ENCODE data around the gene ERC1. TPM values are rescaled to one million over a fixed set of nuclear protein-coding genes. Genes with fewer than 3 reads are reported as not detected.

The ERC1 gene
- total and polyA plus RNA-seq, 12 donors = 6.5 to 67.5 (median 47.5) TPM

GRCh38 chr12:1034751-1035457, 43.9 kb downstream of the ERC1 start:
- Histone ChIP-seq H3K36me3 (peaks cover 0 to 39% (median 0%) of the 10 kb centered on the region in 9 donors), H3K4me1 (no peaks in the 10 kb centered on the region), H3K27me3 (no peaks in the 10 kb centered on the region), H3K4me3 (no peak overlapping the region), H3K9me3 (no peaks in the 10 kb centered on the region), H3K27ac (no peak overlapping the region)
- intact Hi-C loops (cut with DNase I) = no loop called here
- ATAC-seq (no peak), DNase-seq (no peak)
- 88 to 92% methylated on average over 6 of the region's 6 CpGs for WGBS, 2 donors
- no peak for TF ChIP-seq CTCF (IDR thresholded peaks at IDR 0.05)

- DNase-seq = no peak
- intact Hi-C loops (cut with DNase I) = no loop called here
- H3K27ac ChIP-seq = no peak overlapping the region
- no peaks in the 10 kb centered on the region for H3K27me3 ChIP-seq
- 100% methylated on average over 2 of the region's 2 CpGs for WGBS, 2 donors
- H3K9me3 ChIP-seq = no peaks in the 10 kb centered on the region
- H3K36me3 ChIP-seq = peaks cover 0 to 6% (median 0%) of the 10 kb centered on the region in 9 donors
- peaks cover 0 to 11% (median 0%) of the 10 kb centered on the region in 9 donors for H3K4me1 ChIP-seq
- ATAC-seq = no peak
- no peak for TF ChIP-seq CTCF (IDR thresholded peaks at IDR 0.05)
- H3K4me3 ChIP-seq = no peak overlapping the region
Observed at GRCh38 chr12:1041478-1041877, 50.5 kb downstream of the ERC1 start.

GRCh38 chr12:1044199-1044598, 53.2 kb downstream of the ERC1 start:
- TF ChIP-seq CTCF (IDR thresholded peaks at IDR 0.05) = no peak
- H3K36me3 ChIP-seq = no peaks in the 10 kb centered on the region
- H3K27me3 ChIP-seq = no peaks in the 10 kb centered on the region
- intact Hi-C loops (cut with DNase I) = no loop called here
- no peak for ATAC-seq
- no peaks in the 10 kb centered on the region for H3K9me3 ChIP-seq
- no peak overlapping the region for H3K4me3 ChIP-seq
- no peak for DNase-seq
- peaks cover 0 to 36% (median 15%) of the 10 kb centered on the region in 9 donors for H3K4me1 ChIP-seq
- no peak overlapping the region for H3K27ac ChIP-seq

GRCh38 chr12:1044696-1045095, 53.7 kb downstream of the ERC1 start:
- H3K9me3 ChIP-seq = no peaks in the 10 kb centered on the region
- ATAC-seq = no peak
- no peak overlapping the region for H3K4me3 ChIP-seq
- TF ChIP-seq CTCF (IDR thresholded peaks at IDR 0.05) = no peak
- 93 to 94% methylated on average over 1 of the region's 1 CpG for WGBS, 2 donors
- no peak overlapping the region for H3K27ac ChIP-seq
- peaks cover 0 to 36% (median 16%) of the 10 kb centered on the region in 9 donors for H3K4me1 ChIP-seq
- H3K36me3 ChIP-seq = no peaks in the 10 kb centered on the region
- intact Hi-C loops (cut with DNase I) = no loop called here
- DNase-seq = no peak
- H3K27me3 ChIP-seq = no peaks in the 10 kb centered on the region

Measured in heart right ventricle (tissue), 16 donors.